HCT116 (cell line): ENCODE measurements around the gene FBLN7. TPM values are rescaled to one million over a fixed set of nuclear protein-coding genes. Genes with fewer than 3 reads are reported as not detected.

ENCODE experiments used
- ATAC-seq: fragments of 200-7000 bp; cut with Tn5 transposase; 2 replicates; pipeline ENCODE4 v1.9.1; 2020; ENCODE audit warnings: mild to moderate bottlenecking, moderate library complexity
- BruUV-seq: library from RNA; stranded (reverse); fragments of 400-500 nt; replicated peaks from 2 replicates; lab custom pipeline; 2021; lab: Mats Ljungman, UMichigan
- CTCF ChIA-PET: fragments of 300-600 bp; sonication (Branson Sonifier 250); formaldehyde crosslinking; loops from one replicate; lab custom pipeline; 2021; ENCODE audit warnings: antibody characterized with exemption; lab: Charles Lee
- POLR2A ChIA-PET: fragments of 300-600, 350-600 bp; sonication (Branson Sonifier 250); formaldehyde crosslinking; loops from one replicate; lab custom pipeline; 2021; ENCODE audit warnings: antibody characterized with exemption; lab: Charles Lee
- RAD21 ChIA-PET, 2 experiments: fragments of 300-600 bp; sonication (Branson Sonifier 250); formaldehyde crosslinking; loops; one replicate each; lab custom pipeline; 2023; ENCODE audit warnings: low total read pairs in 2 of 2; ENCODE audit not compliant: uncharacterized antibody in 2 of 2, unreplicated experiment in 2 of 2, low non-redundant PET in 1 of 2; lab: Charles Lee
- DNase-seq: peaks from one replicate; pipeline ENCODE4 v3.0.0-alpha.2; 2010; ENCODE audit warnings: low read depth, low spot score
- H2AFZ ChIP-seq: fragments of 200-600 bp; shearing (Covaris generic), sonication (generic); 2 replicates; pipeline ENCODE4 v1.6.1; 2017; ENCODE audit warnings: low read depth, mixed run types, mixed read lengths, antibody characterized with exemption, low read length; ENCODE audit not compliant: poor library complexity, severe bottlenecking
- H3K27ac ChIP-seq: 2 replicates; pipeline ENCODE4 v1.5.1; 2012; ENCODE audit warnings: low read depth, low read length
- H3K27me3 ChIP-seq: fragments of 200-600 bp; sonication (generic); 2 replicates; pipeline ENCODE4 v1.6.1; 2016; ENCODE audit warnings: mixed run types, low read length, mixed read lengths; ENCODE audit not compliant: insufficient read depth
- H3K36me3 ChIP-seq, 2 experiments: fragments of 200-500 bp in 1 of 2; fragments of 200-600 bp in 1 of 2; sonication (Bioruptor generic) in 1 of 2; sonication (generic) in 1 of 2; 2 replicates each; pipeline versions ENCODE4 v1.5.1 to v1.6.1; 2014 to 2016; ENCODE audit warnings: low read length in 2 of 2, inconsistent platforms in 1 of 2, mixed read lengths in 1 of 2, mixed run types in 1 of 2; ENCODE audit not compliant: insufficient read depth in 2 of 2, control insufficient read depth in 1 of 2
- H3K4me1 ChIP-seq, 2 experiments: fragments of 200-600 bp in 1 of 2; sonication (generic) in 1 of 2; 2 replicates each; pipeline versions ENCODE4 v1.5.1 to v1.6.1; 2012 to 2017; ENCODE audit warnings: low read length in 2 of 2, inconsistent platforms in 1 of 2, mild to moderate bottlenecking in 1 of 2, mixed read lengths in 1 of 2, mixed run types in 1 of 2, moderate library complexity in 1 of 2; ENCODE audit not compliant: insufficient read depth in 2 of 2, control insufficient read depth in 1 of 2
- H3K4me2 ChIP-seq: fragments of 200-600 bp; sonication (generic); 2 replicates; pipeline ENCODE4 v1.6.1; 2017; ENCODE audit warnings: mixed run types, low read length, mixed read lengths
- H3K4me3 ChIP-seq, 2 experiments: fragments of 200-600 bp in 1 of 2; sonication (generic) in 1 of 2; replicated peaks in 1 of 2; 2 replicates each; pipeline ENCODE4 v1.5.1; 2011 to 2016; ENCODE audit warnings: low read length in 2 of 2, control low read depth in 1 of 2, low read depth in 1 of 2, mild to moderate bottlenecking in 1 of 2, mixed read lengths in 1 of 2, mixed run types in 1 of 2
- H3K79me2 ChIP-seq: fragments of 200-600 bp; sonication (generic); 2 replicates; pipeline ENCODE4 v1.6.1; 2017; ENCODE audit warnings: mild to moderate bottlenecking, mixed run types, low read length, moderate library complexity, mixed read lengths; ENCODE audit not compliant: insufficient read depth
- H3K9ac ChIP-seq: fragments of 200-600 bp; sonication (generic); 2 replicates; pipeline ENCODE4 v1.6.1; 2016; ENCODE audit warnings: low read length, mixed read lengths
- H3K9me2 ChIP-seq: fragments of 200-600 bp; sonication (generic), shearing (Covaris generic); 2 replicates; pipeline ENCODE4 v1.6.1; 2017; ENCODE audit warnings: mixed run types, mild to moderate bottlenecking, moderate library complexity; ENCODE audit not compliant: insufficient read depth
- H3K9me3 ChIP-seq, 2 experiments: fragments of 200-500 bp in 1 of 2; fragments of 200-600 bp in 1 of 2; sonication (Bioruptor generic) in 1 of 2; sonication (generic) in 1 of 2; 2 replicates each; pipeline ENCODE4 v1.6.1; 2014 to 2017; ENCODE audit warnings: low read length in 2 of 2, mixed read lengths in 2 of 2, inconsistent platforms in 1 of 2, low read depth in 1 of 2, mild to moderate bottlenecking in 1 of 2, mixed run types in 1 of 2, moderate library complexity in 1 of 2; ENCODE audit not compliant: control insufficient read depth in 1 of 2, insufficient read depth in 1 of 2
- H4K20me1 ChIP-seq: fragments of 200-600 bp; sonication (generic), shearing (Covaris generic); 2 replicates; pipeline ENCODE4 v1.6.1; 2017; ENCODE audit warnings: mixed run types, mild to moderate bottlenecking, moderate library complexity; ENCODE audit not compliant: insufficient read depth
- ATF3 ChIP-seq: IDR thresholded peaks from 2 replicates; pipeline ENCODE4 v1.6.1; 2012
- CBX3 ChIP-seq: IDR thresholded peaks from 2 replicates; pipeline ENCODE4 v1.6.1; 2012; ENCODE audit warnings: low read depth
- CEBPB ChIP-seq: IDR thresholded peaks from 2 replicates; pipeline ENCODE4 v1.6.1; 2012; ENCODE audit warnings: low read depth
- CTCF ChIP-seq, 3 experiments: fragments of 200-600 bp in 1 of 3; sonication (generic) in 1 of 3; IDR thresholded peaks in 2 of 3; conservative IDR thresholded peaks in 1 of 3; 2 replicates each; pipeline ENCODE4 v1.5.1; 2012 to 2017; ENCODE audit warnings: low read depth in 2 of 3, low read length in 2 of 3, antibody characterized with exemption in 1 of 3, borderline replicate concordance in 1 of 3, control low read depth in 1 of 3, mild to moderate bottlenecking in 1 of 3, mixed read lengths in 1 of 3, mixed run types in 1 of 3, moderate library complexity in 1 of 3; ENCODE audit not compliant: insufficient read depth in 1 of 3
- EGR1 ChIP-seq: IDR thresholded peaks from 2 replicates; pipeline ENCODE4 v1.6.1; 2012; ENCODE audit warnings: low read depth
- ELF1 ChIP-seq: IDR thresholded peaks from 2 replicates; pipeline ENCODE4 v1.6.1; 2012; ENCODE audit warnings: low read depth, borderline replicate concordance
- EZH2 ChIP-seq: fragments of 200-600 bp; sonication (generic); IDR thresholded peaks from 2 replicates; pipeline ENCODE4 v1.6.1; 2017; ENCODE audit warnings: antibody characterized with exemption, mixed run types
- EZH2phosphoT487 ChIP-seq: fragments of 200-600 bp; IDR thresholded peaks from 2 replicates; pipeline ENCODE4 v1.6.1; 2018; ENCODE audit warnings: antibody characterized with exemption, borderline replicate concordance
- FOSL1 ChIP-seq: IDR thresholded peaks from 2 replicates; pipeline ENCODE4 v1.6.1; 2012; ENCODE audit warnings: low read depth
- JUND ChIP-seq: IDR thresholded peaks from 2 replicates; pipeline ENCODE4 v1.6.1; 2012
- MAX ChIP-seq: IDR thresholded peaks from 2 replicates; pipeline ENCODE4 v1.6.1; 2012
- POLR2A ChIP-seq: IDR thresholded peaks from 2 replicates; pipeline ENCODE4 v1.7.0; 2011; ENCODE audit warnings: borderline replicate concordance; ENCODE audit not compliant: insufficient read depth, insufficient read length; ENCODE audit errors: extremely low read depth
- RAD21 ChIP-seq: IDR thresholded peaks from 2 replicates; pipeline ENCODE4 v1.6.1; 2012; ENCODE audit warnings: low read depth, mild to moderate bottlenecking
- REST ChIP-seq: IDR thresholded peaks from 2 replicates; pipeline ENCODE4 v1.6.1; 2012; ENCODE audit warnings: low read depth
- SIN3A ChIP-seq: IDR thresholded peaks from 2 replicates; pipeline ENCODE4 v1.6.1; 2012; ENCODE audit warnings: low read depth
- SP1 ChIP-seq: IDR thresholded peaks from 2 replicates; pipeline ENCODE4 v1.6.1; 2012; ENCODE audit warnings: low read depth
- SRF ChIP-seq: IDR thresholded peaks from 2 replicates; pipeline ENCODE4 v1.6.1; 2012; ENCODE audit warnings: low read depth
- YY1 ChIP-seq: IDR thresholded peaks from 2 replicates; pipeline ENCODE4 v1.6.1; 2011; ENCODE audit warnings: low read length, low read depth, moderate library complexity, mild to moderate bottlenecking; ENCODE audit not compliant: insufficient replicate concordance; ENCODE audit errors: extremely low read depth
- ZFX ChIP-seq: fragments of 450-650 bp; IDR thresholded peaks from 2 replicates; pipeline ENCODE4 v1.6.1; 2017
- ZNF274 ChIP-seq: fragments of 200-500 bp; sonication (Bioruptor generic); IDR thresholded peaks from 2 replicates; pipeline ENCODE4 v1.6.1; 2014; ENCODE audit warnings: mild to moderate bottlenecking, low read depth, low read length, inconsistent platforms
- intact Hi-C: fragments of 100-400 bp; cut with micrococcal nuclease; formaldehyde crosslinking; loops from 2 replicates; pipeline ENCODE4 v1.10.0; 2022
- total RNA-seq: library from RNA; stranded (reverse); gene quantifications from one replicate; pipeline ENCODE4 v1.2.1, GENCODE V29; 2021; ENCODE audit not compliant: unreplicated experiment

Gene FBLN7
- total RNA-seq, 1 experiment from 2014 or later = 0.34 TPM

GRCh38 chr2:112149194-112149593 lies 11.0 kb downstream of the FBLN7 start:
- TF ChIP-seq CEBPB = no peak
- no peak for TF ChIP-seq ZFX
- TF ChIP-seq EZH2 = no peak
- no peak for TF ChIP-seq ATF3
- TF ChIP-seq FOSL1 = no peak
- no peak for TF ChIP-seq ELF1
- no peak for TF ChIP-seq EZH2phosphoT487
- TF ChIP-seq SRF = no peak
- TF ChIP-seq CBX3 = no peak
- no peak for TF ChIP-seq ZNF274
- no peak for TF ChIP-seq REST
- no peak for TF ChIP-seq CTCF (IDR thresholded peaks at IDR 0.05 in 2 of 3, conservative IDR thresholded peaks at IDR 0.05 in 1 of 3; ENCODE audit: borderline replicate concordance in 1 of 3, insufficient read depth in 1 of 3, low read depth in 2 of 3, low read length in 2 of 3)
- no peak for TF ChIP-seq EGR1
- no peak for TF ChIP-seq JUND
- TF ChIP-seq SIN3A = no peak
- TF ChIP-seq POLR2A = no peak
- no peak for TF ChIP-seq YY1
- no peak for TF ChIP-seq MAX
- TF ChIP-seq SP1 = no peak
- no peak for TF ChIP-seq RAD21
- no peaks in the 10 kb centered on the region for H4K20me1 ChIP-seq
- no peaks in the 10 kb centered on the region for H3K27me3 ChIP-seq
- no peak overlapping the region for H2AFZ ChIP-seq
- CTCF ChIA-PET = no interaction called here
- no peaks in the 10 kb centered on the region for H3K9me3 ChIP-seq
- H3K9ac ChIP-seq = no peak overlapping the region
- RAD21 ChIA-PET = no interaction called here
- H3K27ac ChIP-seq = no peak overlapping the region
- no peaks in the 10 kb centered on the region for H3K36me3 ChIP-seq
- no peak overlapping the region for H3K4me3 ChIP-seq
- intact Hi-C loops = no loop called here
- no peak overlapping the region for H3K4me2 ChIP-seq
- H3K79me2 ChIP-seq = no peaks in the 10 kb centered on the region
- ATAC-seq (no peak), DNase-seq (no peak)
- no peaks in the 10 kb centered on the region for H3K4me1 ChIP-seq
- POLR2A ChIA-PET = no interaction called here
- H3K9me2 ChIP-seq = no peaks in the 10 kb centered on the region
- no TSS peak for BruUV-seq
